Measurements from ENCODE around the gene KCNF1.

The KCNF1 gene

DNA sequence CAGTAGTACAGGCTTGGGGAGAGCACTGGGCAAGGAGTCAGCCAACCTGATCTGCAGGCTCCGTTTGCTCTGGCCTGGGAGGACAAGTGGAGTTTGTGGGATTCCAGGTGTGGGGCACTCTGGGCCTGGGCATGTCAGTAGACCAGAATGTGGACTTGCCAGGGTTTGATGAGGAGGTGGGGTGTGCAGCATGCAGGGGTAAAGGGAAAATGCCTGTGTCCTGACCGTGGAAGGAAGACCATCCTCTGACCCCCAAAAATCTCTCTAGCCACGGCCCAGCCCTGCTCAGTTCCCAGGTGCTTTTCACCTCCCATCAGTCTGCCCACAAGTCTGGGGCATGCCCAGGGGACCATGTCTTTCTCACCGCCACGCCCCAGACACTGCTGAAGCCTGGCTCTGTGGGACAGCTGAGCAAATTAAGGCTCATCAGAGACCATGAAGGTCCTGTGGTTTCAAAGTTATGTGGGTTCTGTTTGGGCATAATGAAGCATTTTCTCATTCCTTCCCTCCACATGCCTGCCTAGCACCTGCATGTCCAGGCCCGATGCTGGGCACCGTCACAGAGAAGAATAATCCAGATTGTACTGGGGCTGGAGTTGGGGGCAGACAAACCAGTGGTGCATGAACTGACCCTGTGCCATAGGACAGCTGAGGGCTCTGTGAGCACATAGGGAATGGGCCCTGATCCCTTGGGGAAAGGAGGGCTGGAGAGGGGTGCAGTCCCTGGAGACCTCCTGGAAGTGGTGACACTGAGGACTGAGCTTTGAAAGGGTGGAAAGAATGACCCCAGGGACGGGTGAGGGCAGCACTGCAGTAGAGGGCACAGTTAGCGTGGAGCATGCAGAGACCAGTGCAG lies 6.5 kb upstream of the KCNF1 start:
- DNase-seq, result no peak

DNA sequence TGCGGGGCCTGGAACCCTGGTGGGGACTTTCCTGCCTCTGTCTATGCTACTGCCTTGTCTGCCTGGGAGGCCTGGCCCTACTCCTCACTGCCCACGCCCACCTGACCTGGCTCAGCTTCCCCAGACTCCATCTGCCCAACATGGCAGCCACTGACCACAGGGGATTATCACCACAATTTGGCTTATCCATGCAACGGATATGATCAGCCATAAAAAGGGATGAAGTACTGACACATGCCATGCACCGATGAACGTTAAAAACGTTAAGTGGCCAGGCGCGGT lies 5.9 kb upstream of the KCNF1 start:
- DNase-seq, result no peak

DNA sequence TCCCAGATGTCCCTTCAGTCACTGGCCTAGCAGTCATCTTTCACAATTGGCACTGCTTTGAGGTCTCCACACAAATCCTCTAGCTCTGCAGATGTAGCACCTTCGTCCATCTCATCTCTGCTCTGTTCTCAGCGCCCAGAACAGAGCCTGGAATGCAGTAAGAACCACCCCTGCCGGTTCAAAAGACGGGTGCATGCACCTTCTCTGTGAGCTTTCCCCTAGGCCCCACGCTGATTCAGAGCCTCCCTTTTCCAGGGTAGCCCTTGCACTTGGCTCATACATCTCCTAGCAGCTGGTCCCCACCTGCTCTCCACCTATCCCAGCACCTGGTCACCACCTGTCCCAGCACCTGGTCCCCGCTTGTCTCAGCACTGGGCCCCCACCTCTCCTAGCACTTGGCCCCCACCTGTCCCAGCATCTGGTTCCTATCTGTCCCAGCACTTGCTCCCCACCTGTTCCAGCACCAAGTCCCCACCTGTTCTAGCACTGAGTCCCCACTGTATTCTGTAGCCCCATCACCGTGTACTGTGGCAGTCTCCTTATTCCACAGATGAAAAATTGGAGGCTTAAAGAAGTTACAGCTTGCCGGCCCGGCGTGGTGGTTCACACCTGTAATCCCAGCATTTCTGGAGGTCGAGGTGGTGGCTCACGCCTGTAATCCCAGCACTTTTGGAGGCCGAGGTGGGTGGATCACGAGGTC lies 4.7 kb upstream of the KCNF1 start:
- DNase-seq, result no peak

DNA sequence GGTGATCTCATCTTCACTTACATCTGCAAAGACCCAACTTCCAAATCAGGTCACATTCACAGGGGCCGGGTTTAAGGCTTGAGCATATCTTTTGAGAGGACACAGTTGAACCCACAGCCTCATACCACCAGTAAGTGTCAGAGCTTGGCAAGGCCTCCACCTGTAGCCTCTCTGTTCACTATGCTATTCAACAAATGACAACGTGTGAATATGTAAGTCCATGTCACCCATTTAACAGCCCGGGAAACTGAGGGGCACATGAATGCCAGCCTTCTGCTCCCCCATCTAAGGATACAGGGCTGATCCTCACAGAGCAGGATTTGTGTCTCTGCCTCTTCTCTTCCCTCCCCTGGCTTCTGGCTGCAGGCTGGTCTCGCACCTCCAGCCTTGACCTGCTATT lies 3.5 kb upstream of the KCNF1 start:
- DNase-seq, result no peak

DNA sequence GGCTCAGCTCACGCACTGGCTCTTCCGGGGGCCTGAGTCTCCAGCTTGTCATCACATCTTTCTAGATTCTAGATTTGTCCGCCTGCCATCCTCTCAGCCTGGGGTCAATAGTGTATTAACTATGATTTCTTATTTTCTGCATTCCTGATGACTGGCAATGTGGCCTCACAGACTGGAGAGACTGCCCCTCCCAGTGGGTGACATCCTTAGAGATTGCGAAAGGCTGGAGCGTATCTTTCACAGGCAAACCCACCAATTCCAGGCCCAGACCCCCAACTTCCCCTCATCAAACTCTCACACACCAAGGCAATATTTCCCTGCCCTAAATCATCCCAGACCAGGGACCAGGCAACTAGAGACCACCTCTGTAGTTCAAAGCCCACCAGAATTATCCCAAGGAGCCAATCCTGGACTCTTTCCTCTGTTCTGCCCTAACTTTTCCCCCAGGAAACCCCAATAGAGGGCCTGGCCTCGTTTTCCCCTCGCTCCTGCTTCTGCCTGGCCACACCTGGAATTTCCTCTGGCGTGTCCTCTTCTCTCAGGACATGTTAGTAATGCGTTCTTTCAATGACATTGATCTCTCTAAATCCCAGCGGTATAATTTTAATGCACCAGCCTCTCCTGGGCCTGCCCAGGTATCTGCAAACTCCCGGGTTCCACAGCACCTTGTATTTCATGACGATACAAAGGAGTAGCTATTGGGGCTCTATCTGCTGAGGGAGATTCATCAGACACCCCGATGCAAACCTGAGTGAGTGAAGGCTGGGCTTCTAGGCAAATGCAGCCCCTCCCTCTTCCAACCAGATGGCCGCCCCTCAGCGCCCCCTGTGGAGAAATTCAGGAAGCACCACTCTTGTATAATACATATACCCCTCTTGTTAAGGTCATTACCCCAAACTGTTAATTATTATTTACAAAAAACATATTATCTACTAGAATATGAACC lies 2.4 kb upstream of the KCNF1 start:
- DNase-seq, result no peak

DNA sequence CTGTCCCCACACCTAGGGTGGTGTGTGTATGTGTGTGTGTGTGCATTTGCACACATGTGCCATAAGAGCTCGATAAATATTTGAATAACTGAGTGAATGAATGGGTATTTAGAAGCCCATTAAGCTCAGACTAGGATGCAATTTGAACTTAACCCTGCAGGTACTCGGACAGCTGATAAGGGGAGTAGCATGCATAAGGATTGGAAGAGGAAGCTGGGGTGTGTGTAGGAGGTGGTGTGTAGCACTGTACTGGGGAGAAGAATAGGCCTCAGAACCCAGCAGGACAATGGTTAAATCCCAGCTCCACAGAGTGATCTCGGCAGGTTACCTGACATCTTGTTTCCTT lies 1.8 kb upstream of the KCNF1 start:
- no peak for DNase-seq

DNA sequence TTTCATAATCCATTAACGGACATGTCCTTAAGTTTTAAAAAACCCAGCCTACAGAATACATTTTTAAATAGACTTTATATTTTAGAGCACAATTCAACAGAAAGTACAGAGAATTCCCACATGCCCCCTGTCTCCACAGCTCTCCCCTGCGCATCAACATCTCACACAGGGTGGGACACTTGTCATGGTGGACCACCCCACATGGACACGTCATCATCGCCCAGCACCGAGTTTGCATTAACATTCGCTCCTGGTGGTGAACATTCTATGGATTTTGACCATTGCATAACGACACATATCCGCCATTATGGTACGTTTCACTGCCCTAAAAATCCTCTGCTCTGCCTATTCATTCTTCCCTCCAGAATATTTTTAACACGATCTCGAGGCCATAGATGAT lies 1.1 kb upstream of the KCNF1 start:
- no peak for DNase-seq

DNA sequence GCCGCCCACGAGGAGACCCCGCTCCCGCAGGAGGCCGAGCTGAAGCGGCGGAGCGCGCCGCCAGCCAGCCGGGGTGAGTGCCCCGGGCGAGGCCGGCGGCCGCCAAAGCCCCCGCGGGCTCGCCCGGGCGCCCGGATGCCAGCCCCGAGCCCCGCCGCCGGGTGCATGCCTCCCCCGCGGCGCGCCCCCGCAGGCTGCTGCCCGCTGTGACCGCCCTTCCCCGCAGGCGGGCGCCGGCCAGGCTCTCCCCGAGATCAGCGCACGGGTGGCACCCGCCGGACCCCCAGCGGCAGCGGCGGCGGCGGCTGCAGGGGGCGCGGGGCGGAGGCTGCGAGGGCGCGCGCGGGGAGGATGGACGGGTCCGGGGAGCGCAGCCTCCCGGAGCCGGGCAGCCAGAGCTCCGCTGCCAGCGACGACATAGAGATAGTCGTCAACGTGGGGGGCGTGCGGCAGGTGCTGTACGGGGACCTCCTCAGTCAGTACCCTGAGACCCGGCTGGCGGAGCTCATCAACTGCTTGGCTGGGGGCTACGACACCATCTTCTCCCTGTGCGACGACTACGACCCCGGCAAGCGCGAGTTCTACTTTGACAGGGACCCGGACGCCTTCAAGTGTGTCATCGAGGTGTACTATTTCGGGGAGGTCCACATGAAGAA lies 470 bp downstream of the KCNF1 start:
- no peak for DNase-seq

DNA sequence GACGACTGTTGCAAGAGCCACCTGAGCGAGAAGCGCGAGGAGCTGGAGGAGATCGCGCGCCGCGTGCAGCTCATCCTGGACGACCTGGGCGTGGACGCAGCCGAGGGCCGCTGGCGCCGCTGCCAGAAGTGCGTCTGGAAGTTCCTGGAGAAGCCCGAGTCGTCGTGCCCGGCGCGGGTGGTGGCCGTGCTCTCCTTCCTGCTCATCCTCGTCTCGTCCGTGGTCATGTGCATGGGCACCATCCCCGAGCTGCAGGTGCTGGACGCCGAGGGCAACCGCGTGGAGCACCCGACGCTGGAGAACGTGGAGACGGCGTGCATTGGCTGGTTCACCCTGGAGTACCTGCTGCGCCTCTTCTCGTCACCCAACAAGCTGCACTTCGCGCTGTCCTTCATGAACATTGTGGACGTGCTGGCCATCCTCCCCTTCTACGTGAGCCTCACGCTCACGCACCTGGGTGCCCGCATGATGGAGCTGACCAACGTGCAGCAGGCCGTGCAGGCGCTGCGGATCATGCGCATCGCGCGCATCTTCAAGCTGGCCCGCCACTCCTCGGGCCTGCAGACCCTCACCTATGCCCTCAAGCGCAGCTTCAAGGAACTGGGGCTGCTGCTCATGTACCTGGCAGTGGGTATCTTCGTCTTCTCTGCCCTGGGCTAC lies 1.2 kb downstream of the KCNF1 start:
- no peak for DNase-seq

DNA sequence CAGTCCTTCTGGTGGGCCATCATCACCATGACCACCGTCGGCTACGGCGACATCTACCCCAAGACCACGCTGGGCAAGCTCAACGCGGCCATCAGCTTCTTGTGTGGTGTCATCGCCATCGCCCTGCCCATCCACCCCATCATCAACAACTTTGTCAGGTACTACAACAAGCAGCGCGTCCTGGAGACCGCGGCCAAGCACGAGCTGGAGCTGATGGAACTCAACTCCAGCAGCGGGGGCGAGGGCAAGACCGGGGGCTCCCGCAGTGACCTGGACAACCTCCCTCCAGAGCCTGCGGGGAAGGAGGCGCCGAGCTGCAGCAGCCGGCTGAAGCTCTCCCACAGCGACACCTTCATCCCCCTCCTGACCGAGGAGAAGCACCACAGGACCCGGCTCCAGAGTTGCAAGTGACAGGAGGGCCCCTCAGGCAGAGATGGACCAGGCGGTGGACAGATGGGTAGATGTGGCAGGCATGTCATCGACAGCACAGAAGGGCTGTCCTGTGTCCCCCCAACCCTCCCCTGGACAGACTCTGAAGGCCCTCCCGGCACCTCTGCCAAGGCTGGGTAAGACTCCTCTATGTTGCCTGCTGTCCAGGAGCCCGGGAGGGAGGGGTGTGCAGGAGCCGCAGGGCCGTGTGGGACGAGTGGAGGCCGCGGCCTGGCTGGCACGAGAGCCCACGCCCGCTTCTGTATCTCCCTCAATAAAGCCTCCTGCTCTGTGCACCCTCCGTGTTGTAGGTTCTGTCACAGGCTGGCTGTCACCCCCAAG lies 2.0 kb downstream of the KCNF1 start:
- no peak for DNase-seq

DNA sequence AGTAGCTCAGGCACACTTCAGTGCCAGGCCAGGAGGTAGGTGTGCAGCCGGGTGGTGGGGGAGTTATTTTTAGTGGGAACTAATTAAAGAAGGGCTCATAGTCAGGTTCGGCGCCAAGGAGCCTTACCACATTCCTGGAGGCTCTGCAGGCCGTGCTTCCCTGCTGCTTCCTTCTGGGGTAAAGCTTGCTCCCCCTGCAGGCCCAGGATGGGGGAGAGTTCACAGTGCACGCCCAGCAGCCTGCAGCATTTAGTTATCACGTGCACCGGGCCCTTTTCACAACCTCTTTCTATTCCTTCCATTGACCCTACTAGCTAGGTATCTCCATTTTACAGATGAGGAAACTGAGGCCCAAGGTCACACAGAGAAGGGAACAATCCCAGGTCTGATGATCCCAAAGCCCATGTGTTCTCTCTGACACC lies 2.5 kb downstream of the KCNF1 start:
- DNase-seq, result no peak

DNA sequence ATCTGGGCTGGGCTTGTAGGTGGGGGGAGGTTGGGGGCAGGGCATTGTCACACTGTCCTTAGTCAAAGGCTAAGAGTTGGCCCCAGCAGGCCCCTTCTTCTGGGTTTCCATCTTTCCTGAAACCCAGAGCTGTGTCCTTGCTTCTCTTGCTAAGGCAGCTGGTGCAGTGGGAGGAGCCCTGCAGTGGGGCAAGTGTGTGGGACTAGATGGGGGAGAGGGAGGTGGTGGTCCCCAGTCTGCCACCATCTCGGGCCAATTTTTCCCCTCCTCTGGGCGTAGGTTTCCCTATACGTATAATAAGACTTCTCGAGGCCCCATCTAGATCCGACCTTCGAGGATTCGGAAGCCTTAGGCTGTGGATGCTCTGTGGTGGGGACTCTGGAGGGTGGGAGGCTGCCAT lies 3.5 kb downstream of the KCNF1 start:
- DNase-seq, result no peak

DNA sequence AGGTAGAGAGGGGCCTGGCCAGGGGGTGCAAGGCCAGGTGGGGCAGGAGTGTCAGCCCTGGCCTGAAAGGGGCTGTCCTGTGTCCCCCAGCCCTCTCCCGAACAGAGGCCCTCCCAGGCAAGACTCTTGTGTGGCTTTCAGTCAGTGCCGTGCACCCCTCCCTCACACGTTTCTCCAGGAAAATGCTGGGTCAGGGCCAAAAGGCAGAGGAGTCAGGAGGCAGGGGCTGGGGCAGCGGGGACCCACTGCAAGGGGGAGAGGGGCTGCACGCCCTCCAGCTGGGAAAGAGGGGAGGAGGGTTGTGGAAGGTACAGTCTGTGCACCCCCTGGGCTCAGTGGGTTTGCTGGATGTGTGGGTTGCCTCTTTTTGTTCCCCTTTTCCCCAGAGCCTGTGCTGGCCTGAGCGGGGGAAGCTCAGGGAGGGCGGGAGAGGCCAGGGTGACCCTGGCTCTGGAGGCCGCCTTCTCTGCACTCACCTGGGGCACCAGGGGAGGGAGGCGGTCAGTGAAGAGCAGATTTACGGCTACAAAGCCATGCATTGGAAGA lies 4.1 kb downstream of the KCNF1 start:
- no peak for DNase-seq

DNA sequence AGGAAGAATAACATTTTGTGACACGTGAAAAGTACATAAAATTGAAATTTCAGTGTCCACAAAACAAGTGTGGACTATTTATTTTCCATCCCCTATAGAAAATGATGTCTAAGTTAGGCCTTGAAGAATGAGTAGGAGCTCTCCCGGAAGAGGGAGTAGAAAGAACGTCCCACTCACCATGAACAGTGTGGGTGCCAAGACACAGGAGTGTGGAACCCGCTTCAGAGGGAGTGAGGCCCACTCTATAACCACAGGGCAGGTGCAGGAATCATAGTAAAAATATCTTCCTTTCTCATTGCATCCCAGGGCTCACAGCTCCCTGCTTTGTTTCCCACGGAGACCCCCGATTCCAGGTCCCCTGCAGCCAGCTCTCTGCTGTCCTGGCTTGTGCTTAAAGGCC lies 5.2 kb downstream of the KCNF1 start:
- no peak for DNase-seq

DNA sequence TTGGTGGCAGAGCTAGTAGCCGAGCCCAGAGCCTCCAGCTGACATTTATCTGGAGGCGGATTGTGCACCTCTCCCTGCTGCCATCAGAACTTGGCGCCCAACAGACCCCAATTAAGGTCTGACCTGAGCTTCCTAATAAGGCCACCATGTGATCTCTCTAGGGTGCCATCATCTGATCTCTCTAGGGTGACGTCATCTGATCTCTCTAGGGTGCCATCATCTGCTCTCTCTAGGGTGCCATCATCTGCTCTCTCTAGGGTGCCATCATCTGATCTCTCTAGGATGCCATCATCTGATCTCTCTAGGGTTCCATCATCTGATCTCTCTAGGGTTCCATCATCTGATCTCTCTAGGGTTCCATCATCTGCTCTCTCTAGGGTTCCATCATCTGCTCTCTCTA lies 6.2 kb downstream of the KCNF1 start:
- no peak for DNase-seq

DNA sequence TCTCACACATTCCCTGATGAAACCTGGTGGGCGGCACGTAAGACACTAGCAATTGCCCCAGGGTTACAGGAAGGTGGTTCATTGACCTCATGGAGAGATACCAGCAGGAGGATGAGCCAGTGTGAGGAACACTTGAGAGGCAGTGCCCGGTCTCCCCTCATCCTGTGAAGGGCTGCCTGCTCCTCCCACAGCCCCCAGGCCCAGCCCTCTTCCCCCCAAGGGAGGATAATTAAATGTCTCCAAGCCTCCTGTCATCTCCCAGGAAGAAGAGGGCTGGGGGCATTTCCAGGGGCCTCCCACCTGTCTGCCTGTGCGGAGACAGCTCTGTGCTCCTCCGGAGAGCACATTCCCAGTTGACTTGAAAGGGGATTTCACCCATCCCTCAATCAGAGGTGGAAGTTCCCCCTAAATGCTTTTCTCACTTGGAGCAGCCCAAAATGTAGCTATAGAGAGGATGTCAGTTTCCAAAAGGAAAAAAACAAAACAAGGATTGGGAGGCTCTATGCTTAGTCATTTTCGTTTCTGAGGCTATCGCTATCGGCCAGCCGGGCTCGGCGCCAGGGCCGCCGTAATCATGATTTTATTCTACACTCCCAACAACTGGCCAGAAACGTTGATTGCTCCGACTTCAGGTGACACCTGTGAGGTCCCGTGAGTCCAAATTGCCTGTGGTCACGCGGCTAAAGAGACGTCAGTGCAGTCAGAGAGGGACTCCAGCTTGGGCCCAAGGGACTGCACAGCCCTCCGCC lies 7.1 kb downstream of the KCNF1 start:
- no peak for DNase-seq

DNA sequence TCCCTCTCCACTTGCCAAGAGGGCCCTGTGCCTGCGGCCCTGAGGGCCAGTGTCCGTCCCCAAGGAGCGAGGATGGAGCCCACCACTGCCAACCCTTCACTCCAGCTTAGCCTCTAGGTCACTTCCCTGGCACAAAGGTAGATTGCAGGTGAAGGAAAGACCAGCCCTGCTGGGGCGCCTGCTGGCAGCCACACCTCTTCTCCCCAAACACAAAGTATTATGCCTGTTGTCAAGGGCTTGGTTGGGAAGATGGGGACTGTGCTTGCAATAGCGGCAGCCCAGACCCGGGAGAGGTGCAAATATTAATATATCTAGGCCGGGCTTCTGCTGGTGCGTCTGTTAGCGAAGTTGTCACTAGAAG lies 7.7 kb downstream of the KCNF1 start:
- no peak for DNase-seq

DNA sequence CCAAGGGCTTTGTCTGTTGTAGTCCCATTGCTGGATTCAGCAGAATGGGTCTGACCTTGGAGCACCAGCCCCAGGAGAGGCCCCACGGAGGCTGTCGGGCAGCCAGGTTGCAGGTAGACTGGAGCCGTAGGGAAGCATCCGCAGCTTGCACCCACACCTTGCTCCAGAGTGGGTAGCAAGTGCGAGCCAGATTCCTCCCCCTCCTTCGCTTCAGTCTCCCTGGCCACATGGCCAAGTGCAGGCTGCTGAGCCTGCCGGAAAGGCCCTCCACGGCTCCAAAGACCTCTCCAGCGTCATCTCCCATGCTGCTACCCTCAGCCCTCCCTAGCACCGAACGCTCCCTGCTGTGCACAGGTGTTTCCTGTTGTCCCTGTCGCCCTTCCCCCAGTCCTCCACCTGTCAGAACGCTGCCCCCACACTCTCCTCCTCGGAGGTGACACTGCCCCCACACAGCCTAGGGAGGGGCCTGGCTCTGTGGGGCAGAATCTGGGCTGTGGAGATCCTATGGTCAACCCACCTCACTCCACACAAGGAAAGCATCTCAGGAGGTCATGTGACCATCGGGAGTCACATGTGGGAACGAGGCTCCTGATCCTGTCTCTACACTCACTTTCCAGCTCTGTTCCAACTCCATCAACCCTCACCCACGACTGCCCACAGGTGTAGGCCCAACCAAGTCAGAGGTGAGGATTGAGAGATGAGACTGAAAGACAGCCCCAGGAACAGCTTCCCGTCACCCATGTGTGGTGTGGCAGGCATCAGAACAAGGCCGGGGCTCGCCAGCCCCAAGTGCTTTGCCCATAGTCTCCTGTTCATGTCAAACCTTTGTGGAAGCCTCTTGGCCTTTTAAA lies 8.3 kb downstream of the KCNF1 start:
- DNase-seq, result peak; percentile 79

DNA sequence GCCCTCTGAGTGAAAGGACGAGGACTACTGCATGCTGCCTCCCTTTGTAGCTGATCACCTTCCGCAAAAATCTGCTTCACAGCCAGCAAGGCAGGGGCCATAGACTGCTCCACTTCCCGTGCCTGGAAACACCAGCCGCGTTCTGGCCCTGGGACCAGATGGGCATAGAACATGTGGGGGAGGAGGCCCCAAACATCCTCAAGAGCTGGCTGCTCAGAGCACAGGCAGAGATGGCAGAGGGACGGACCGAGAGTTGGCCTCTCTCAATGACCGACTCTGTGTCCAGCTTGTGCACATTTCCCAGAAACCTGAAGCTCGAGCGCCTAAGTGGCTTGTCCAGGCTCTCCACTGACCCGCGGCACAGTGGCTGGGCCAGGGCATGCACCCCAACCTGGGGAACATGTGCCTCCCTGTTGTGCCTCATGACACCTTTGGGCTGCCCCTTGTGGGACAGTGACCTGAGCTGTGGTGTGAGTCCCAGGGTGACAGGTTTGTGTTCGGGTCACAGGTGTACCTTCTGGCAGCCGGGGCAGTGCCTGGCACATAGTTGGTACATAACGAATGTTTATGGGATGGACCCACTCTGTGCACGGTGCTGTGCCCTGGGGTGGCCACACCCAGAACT lies 9.1 kb downstream of the KCNF1 start:
- no peak for DNase-seq
